Mesothelial cell of epicardium (in vitro differentiated cells): ENCODE results near the gene BTG1. TPM values are rescaled to one million over a fixed set of nuclear protein-coding genes. Genes with fewer than 3 reads are reported as not detected.

Source experiments
- DNase-seq, 2 experiments: peaks; one replicate each; pipeline ENCODE4 v3.0.0; 2021; ENCODE audit warnings: low spot score in 2 of 2; ENCODE audit not compliant: unreplicated experiment in 2 of 2
- H3K27ac Mint-ChIP-seq: 2 replicates; pipeline ENCODE4 v1.8.0; 2021; ENCODE audit warnings: mixed read lengths
- H3K27me3 Mint-ChIP-seq: 2 replicates; pipeline ENCODE4 v1.8.0; 2021; ENCODE audit warnings: low read depth, mixed read lengths
- H3K36me3 Mint-ChIP-seq: 2 replicates; pipeline ENCODE4 v1.8.0; 2021; ENCODE audit warnings: mixed read lengths
- H3K4me1 Mint-ChIP-seq: 2 replicates; pipeline ENCODE4 v1.8.0; 2021; ENCODE audit warnings: mixed read lengths
- H3K4me3 Mint-ChIP-seq: 2 replicates; pipeline ENCODE4 v1.8.0; 2021; ENCODE audit warnings: mild to moderate bottlenecking, moderate library complexity, mixed read lengths
- H3K9me3 Mint-ChIP-seq: 2 replicates; pipeline ENCODE4 v1.8.0; 2021; ENCODE audit warnings: mixed read lengths
- CTCF ChIP-seq: fragments of 200-600 bp; sonication (generic); IDR thresholded peaks from one replicate; pipeline ENCODE4 v1.5.0; 2021; ENCODE audit warnings: antibody characterized with exemption; ENCODE audit not compliant: unreplicated experiment
- total RNA-seq: library from RNA; stranded (reverse); gene quantifications from 3 replicates; pipeline ENCODE4 v1.2.1, GENCODE V29; 2021

BTG1 gene
- total RNA-seq, 1 donor from 2014 or later = 71.0 TPM

- H3K36me3 Mint-ChIP-seq = peaks cover 6% of the 10 kb centered on the region
- H3K4me3 Mint-ChIP-seq = no peak overlapping the region
- no peak for TF ChIP-seq CTCF
- H3K4me1 Mint-ChIP-seq = no peaks in the 10 kb centered on the region
- peaks cover 8% of the 10 kb centered on the region for H3K9me3 Mint-ChIP-seq
- DNase-seq = no peak
- H3K27ac Mint-ChIP-seq = no peak overlapping the region
- H3K27me3 Mint-ChIP-seq = no peaks in the 10 kb centered on the region
Observed at GRCh38 chr12:92178340-92178739, 32.7 kb upstream of the BTG1 start.

GRCh38 chr12:92176646-92177045 is 31.0 kb upstream of the BTG1 start:
- H3K4me3 Mint-ChIP-seq = no peak overlapping the region
- no peaks in the 10 kb centered on the region for H3K27me3 Mint-ChIP-seq
- no peaks in the 10 kb centered on the region for H3K9me3 Mint-ChIP-seq
- DNase-seq = no peak
- no peak overlapping the region for H3K27ac Mint-ChIP-seq
- no peaks in the 10 kb centered on the region for H3K36me3 Mint-ChIP-seq
- H3K4me1 Mint-ChIP-seq = no peaks in the 10 kb centered on the region
- no peak for TF ChIP-seq CTCF

GRCh38 chr12:92175961-92176360 is 30.3 kb upstream of the BTG1 start:
- no peaks in the 10 kb centered on the region for H3K27me3 Mint-ChIP-seq
- H3K4me1 Mint-ChIP-seq = no peaks in the 10 kb centered on the region
- H3K9me3 Mint-ChIP-seq = no peaks in the 10 kb centered on the region
- no peak overlapping the region for H3K27ac Mint-ChIP-seq
- DNase-seq = no peak
- no peak overlapping the region for H3K4me3 Mint-ChIP-seq
- TF ChIP-seq CTCF = no peak
- H3K36me3 Mint-ChIP-seq = no peaks in the 10 kb centered on the region

- no peaks in the 10 kb centered on the region for H3K36me3 Mint-ChIP-seq
- no peak overlapping the region for H3K4me3 Mint-ChIP-seq
- TF ChIP-seq CTCF = no peak
- no peaks in the 10 kb centered on the region for H3K9me3 Mint-ChIP-seq
- no peak overlapping the region for H3K27ac Mint-ChIP-seq
- H3K4me1 Mint-ChIP-seq = peaks cover 2% of the 10 kb centered on the region
- DNase-seq = no peak
- H3K27me3 Mint-ChIP-seq = no peaks in the 10 kb centered on the region
Observed at GRCh38 chr12:92170050-92170449, 24.4 kb upstream of the BTG1 start.

GRCh38 chr12:92167075-92167474 is 21.4 kb upstream of the BTG1 start:
- TF ChIP-seq CTCF = no peak
- no peak overlapping the region for H3K4me3 Mint-ChIP-seq
- DNase-seq = no peak
- H3K4me1 Mint-ChIP-seq = peaks cover 2% of the 10 kb centered on the region
- H3K9me3 Mint-ChIP-seq = no peaks in the 10 kb centered on the region
- H3K27ac Mint-ChIP-seq = no peak overlapping the region
- H3K36me3 Mint-ChIP-seq = no peaks in the 10 kb centered on the region
- no peaks in the 10 kb centered on the region for H3K27me3 Mint-ChIP-seq

GRCh38 chr12:92164712-92165111 is 19.1 kb upstream of the BTG1 start:
- Mint-ChIP-seq H3K36me3 (no peaks in the 10 kb centered on the region), H3K27ac (no peak overlapping the region), H3K27me3 (no peaks in the 10 kb centered on the region), H3K4me3 (no peak overlapping the region), H3K4me1 (peaks cover 12% of the 10 kb centered on the region), H3K9me3 (no peaks in the 10 kb centered on the region)
- DNase-seq = no peak
- TF ChIP-seq CTCF = no peak
